B cell (primary cell): Measurements from ENCODE around the gene HACE1. TPM values are rescaled to one million over a fixed set of nuclear protein-coding genes. Genes with fewer than 3 reads are reported as not detected.

ENCODE experiments used
- ATAC-seq: fragments of 200-7000 bp; cut with Tn5 transposase; one replicate; pipeline ENCODE4 v1.10.0; 2021; ENCODE audit warnings: low read depth, mild to moderate bottlenecking, moderate number of reproducible peaks, moderate library complexity
- CTCF ChIA-PET: fragments of 350-600 bp; sonication (Branson Sonifier 250); formaldehyde crosslinking; loops from one replicate; lab custom pipeline; 2021; ENCODE audit warnings: antibody characterized with exemption, inconsistent platforms; lab: Charles Lee
- POLR2A ChIA-PET: fragments of 350-600 bp; sonication (Branson Sonifier 250); formaldehyde crosslinking; loops from one replicate; lab custom pipeline; 2021; ENCODE audit warnings: antibody characterized with exemption; lab: Charles Lee
- DNase-seq: peaks from one replicate; pipeline ENCODE4 v3.0.0; 2013
- H2AFZ ChIP-seq: 2 replicates; pipeline ENCODE4 v1.6.1; 2012; ENCODE audit warnings: mild to moderate bottlenecking, low read depth, low read length; ENCODE audit not compliant: insufficient read depth, poor library complexity, severe bottlenecking
- H3K27ac ChIP-seq, 2 donors: 1 replicate in 1 of 2; 2 replicates in 1 of 2; pipeline ENCODE4 v1.5.1; 2012 to 2013; ENCODE audit warnings: low read length in 2 of 2, mild to moderate bottlenecking in 2 of 2, moderate library complexity in 1 of 2
- H3K27me3 ChIP-seq, 4 experiments: fragments of 200-600 bp in 1 of 4; sonication (generic) in 1 of 4; replicated peaks in 1 of 4; 1 replicate in 2 of 4; 2 replicates in 2 of 4; pipeline versions ENCODE4 v1.6.1 to v1.7.0; 2013 to 2016; ENCODE audit warnings: low read length in 3 of 4, mild to moderate bottlenecking in 2 of 4, mixed read lengths in 1 of 4, moderate library complexity in 1 of 4; ENCODE audit not compliant: insufficient read depth in 4 of 4, control insufficient read depth in 3 of 4; ENCODE audit errors: control extremely low read depth in 1 of 4
- H3K36me3 ChIP-seq, 2 experiments: replicated peaks in 1 of 2; 1 replicate in 1 of 2; 2 replicates in 1 of 2; pipeline versions ENCODE4 v1.6.1 to v1.7.1; 2013; ENCODE audit warnings: low read length in 1 of 2; ENCODE audit not compliant: insufficient read depth in 2 of 2, control insufficient read depth in 1 of 2; ENCODE audit errors: control extremely low read depth in 1 of 2, extremely low read depth in 1 of 2
- H3K4me1 ChIP-seq, 2 donors: fragments of 200-600 bp in 1 of 2; sonication (generic) in 1 of 2; 1 replicate in 1 of 2; 2 replicates in 1 of 2; pipeline versions ENCODE4 v1.5.1 to v1.6.1; 2013 to 2017; ENCODE audit warnings: low read length in 2 of 2; ENCODE audit not compliant: control insufficient read depth in 2 of 2, insufficient read depth in 2 of 2
- H3K4me2 ChIP-seq: replicated peaks from 2 replicates; pipeline ENCODE3; 2012; ENCODE audit warnings: mild to moderate bottlenecking, low read depth, low read length; ENCODE audit not compliant: poor library complexity, severe bottlenecking
- H3K4me3 ChIP-seq, 5 experiments: fragments of 200-600 bp in 1 of 5; sonication (generic) in 1 of 5; 1 replicate in 3 of 5; 2 replicates in 2 of 5; pipeline versions ENCODE4 v1.5.1 to v1.7.0; 2011 to 2016; ENCODE audit warnings: low read length in 4 of 5, mild to moderate bottlenecking in 4 of 5, low read depth in 2 of 5, control low read depth in 1 of 5, moderate library complexity in 1 of 5; ENCODE audit not compliant: insufficient read depth in 1 of 5; ENCODE audit errors: control extremely low read depth in 1 of 5, extremely low read depth in 1 of 5
- H3K79me2 ChIP-seq: fragments of 200-600 bp; sonication (generic); one replicate; pipeline ENCODE4 v1.6.0; 2016; ENCODE audit warnings: low read length; ENCODE audit not compliant: control insufficient read depth, insufficient read depth
- H3K9ac ChIP-seq: fragments of 200-600 bp; sonication (generic); 2 replicates; pipeline ENCODE4 v1.6.1; 2017; ENCODE audit warnings: mild to moderate bottlenecking, low read length, moderate library complexity
- H3K9me3 ChIP-seq, 3 donors: one replicate each; pipeline versions ENCODE4 v1.6.1 to v1.7.1; 2013; ENCODE audit warnings: low read length in 2 of 3; ENCODE audit not compliant: control insufficient read depth in 2 of 3, insufficient read depth in 1 of 3; ENCODE audit errors: control extremely low read depth in 1 of 3
- H4K20me1 ChIP-seq: 2 replicates; pipeline ENCODE4 v1.6.0; 2012; ENCODE audit warnings: mild to moderate bottlenecking, low read length; ENCODE audit not compliant: insufficient read depth, control insufficient read depth, poor library complexity, severe bottlenecking
- H3K27ac Mint-ChIP-seq: one replicate; pipeline ENCODE4 v1.8.0; 2021; ENCODE audit warnings: mixed read lengths
- H3K27me3 Mint-ChIP-seq: one replicate; pipeline ENCODE4 v1.8.0; 2021; ENCODE audit warnings: mixed read lengths
- H3K4me1 Mint-ChIP-seq: one replicate; pipeline ENCODE4 v1.8.0; 2021; ENCODE audit warnings: mixed read lengths
- H3K4me3 Mint-ChIP-seq: one replicate; pipeline ENCODE4 v1.8.0; 2021; ENCODE audit warnings: mixed read lengths
- H3K9me3 Mint-ChIP-seq: one replicate; pipeline ENCODE4 v1.8.0; 2022; ENCODE audit warnings: mixed read lengths; ENCODE audit not compliant: insufficient read depth
- CTCF ChIP-seq: fragments of 200-600 bp; IDR thresholded peaks from one replicate; pipeline ENCODE4 v1.8.0; 2022; ENCODE audit warnings: antibody characterized with exemption, mild to moderate bottlenecking
- EZH2 ChIP-seq: IDR thresholded peaks from 2 replicates; pipeline ENCODE4 v1.6.1; 2012; ENCODE audit warnings: borderline replicate concordance, low read depth, mild to moderate bottlenecking, moderate library complexity, low read length; ENCODE audit not compliant: insufficient read depth, poor library complexity, severe bottlenecking
- WGBS: methylation state at CpG from one replicate; pipeline ENCODE4 v1.1.5; 2013; ENCODE audit warnings: missing lambda C conversion rate; ENCODE audit not compliant: insufficient coverage; 5-methylcytosine and 5-hydroxymethylcytosine counted together
- intact Hi-C: fragments of 100-400 bp; cut with micrococcal nuclease; formaldehyde crosslinking; loops from one replicate; pipeline ENCODE4 v1.10.0; 2022
- polyA plus RNA-seq: library from polyadenylated mRNA; depleted of rRNA; stranded (reverse); fragments of >200 nt; gene quantifications from 2 replicates; pipeline ENCODE4 v1.2.3, GENCODE V29; 2012
- total RNA-seq, 2 donors: library from RNA; stranded (reverse); fragments of 120-200 nt in 1 of 2; gene quantifications; 1 replicate in 1 of 2; 2 replicates in 1 of 2; pipeline versions ENCODE4 v1.2.3 to v1.2.4, GENCODE V29; 2013 to 2022

The HACE1 gene
- total and polyA plus RNA-seq, 2 donors (not counting 1 experiment from before 2014, with no cell fraction given), result 7.5 to 19.2 TPM

GRCh38 chr6:104787305-104787704, 72.4 kb downstream of the HACE1 start:
- H3K27ac ChIP-seq, result no peak overlapping the region
- no peak overlapping the region for H2AFZ ChIP-seq
- H3K27me3 ChIP-seq, result no peaks in the 10 kb centered on the region
- no peaks in the 10 kb centered on the region for H3K9me3 Mint-ChIP-seq
- TF ChIP-seq EZH2 (no peak), CTCF (no peak)
- 92% methylated on average over 1 of the region's 2 CpGs for WGBS
- ATAC-seq (no peak), DNase-seq (no peak)
- no peaks in the 10 kb centered on the region for H3K4me1 ChIP-seq
- no peaks in the 10 kb centered on the region for H3K9me3 ChIP-seq
- peaks cover 2% of the 10 kb centered on the region for H3K4me1 Mint-ChIP-seq
- no peaks in the 10 kb centered on the region for H4K20me1 ChIP-seq
- H3K4me2 ChIP-seq, result no peak overlapping the region
- ChIA-PET CTCF (no interaction called here), POLR2A (no interaction called here)
- no peaks in the 10 kb centered on the region for H3K27me3 Mint-ChIP-seq
- H3K36me3 ChIP-seq, result peaks cover 0 to 3% of the 10 kb centered on the region in 2 experiments
- intact Hi-C loops, result no loop called here
- no peak overlapping the region for H3K27ac Mint-ChIP-seq
- H3K4me3 Mint-ChIP-seq, result no peak overlapping the region
- no peaks in the 10 kb centered on the region for H3K79me2 ChIP-seq
- no peak overlapping the region for H3K9ac ChIP-seq
- H3K4me3 ChIP-seq, result no peak overlapping the region

DNA sequence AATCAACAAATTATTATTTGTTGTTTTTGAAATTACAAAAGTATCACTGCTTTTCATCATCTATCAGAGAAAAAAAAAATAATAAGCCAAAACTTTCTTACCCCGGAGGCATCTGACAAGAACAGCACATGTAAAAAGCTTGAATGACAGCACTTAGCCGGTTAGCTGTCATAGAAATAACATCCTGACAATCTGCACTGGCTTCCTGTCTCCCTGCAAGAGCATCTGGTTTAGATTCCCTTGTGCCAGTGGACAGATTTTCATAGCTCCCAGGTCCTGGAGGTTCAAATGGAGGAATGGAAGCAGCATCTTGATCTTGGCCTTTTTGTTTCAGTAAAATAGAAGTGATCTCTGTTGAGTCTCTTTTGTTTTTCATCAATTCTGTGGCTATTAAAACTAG, 74.8 kb downstream of the HACE1 start:
- ChIA-PET CTCF (no interaction called here), POLR2A (no interaction called here)
- no peaks in the 10 kb centered on the region for H3K27me3 ChIP-seq
- H3K4me3 ChIP-seq, result no peak overlapping the region
- peaks cover 0 to 3% of the 10 kb centered on the region in 2 experiments for H3K36me3 ChIP-seq
- H3K4me3 Mint-ChIP-seq, result no peak overlapping the region
- H3K4me2 ChIP-seq, result no peak overlapping the region
- H3K27ac ChIP-seq, result no peak overlapping the region
- no peaks in the 10 kb centered on the region for H3K79me2 ChIP-seq
- H3K27me3 Mint-ChIP-seq, result no peaks in the 10 kb centered on the region
- no peaks in the 10 kb centered on the region for H4K20me1 ChIP-seq
- DNase-seq (no peak), ATAC-seq (no peak)
- no peak for TF ChIP-seq CTCF
- no peak for TF ChIP-seq EZH2
- H3K27ac Mint-ChIP-seq, result no peak overlapping the region
- WGBS, result no CpG with 5 or more reads among the region's 2 CpGs
- H3K9me3 ChIP-seq, result no peaks in the 10 kb centered on the region
- no peaks in the 10 kb centered on the region for H3K4me1 ChIP-seq
- no peaks in the 10 kb centered on the region for H3K9me3 Mint-ChIP-seq
- intact Hi-C loops, result no loop called here
- peaks cover 2% of the 10 kb centered on the region for H3K4me1 Mint-ChIP-seq
- H3K9ac ChIP-seq, result no peak overlapping the region
- no peak overlapping the region for H2AFZ ChIP-seq
